Measurements from ENCODE around the gene LPA. TPM values are rescaled to one million over a fixed set of nuclear protein-coding genes. Genes with fewer than 3 reads are reported as not detected.
"Not testable (repeated sequence)": the region's sequence is repeated elsewhere in the genome, so short reads cannot be mapped to it uniquely, and the experiment has no call there.

Gene LPA
- total and polyA plus RNA-seq, 10 donors, result not detected

DNA sequence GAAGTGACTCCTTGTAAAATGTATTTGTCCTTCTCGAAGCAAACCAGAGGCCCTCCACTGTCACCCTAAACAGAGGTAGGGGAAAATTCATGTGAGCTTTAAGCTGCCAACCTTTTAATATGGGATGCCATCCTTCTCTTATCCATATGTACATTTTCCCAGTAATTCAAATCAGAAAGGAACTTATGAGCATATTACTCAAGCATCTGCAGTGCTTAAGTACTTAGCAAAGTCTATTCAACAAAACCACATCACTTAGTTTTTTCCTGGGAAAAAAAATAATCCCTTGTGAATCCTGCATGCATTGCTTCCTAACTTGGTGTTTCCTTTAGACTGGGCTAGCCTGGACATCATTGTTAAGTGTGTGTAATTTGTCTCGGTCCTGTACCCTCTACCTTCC, 132.2 kb downstream of the LPA start:
- H3K9me3 ChIP-seq, result peaks cover 0 to 6% (median 0%) of the 10 kb centered on the region in 8 donors
- intact Hi-C loops (cut with DNase I; ENCODE audit: low total_unique reads), result loop anchor here (10.0 kb wide), 1 partner anchor 397 kb away; no protein-coding TSS in a partner anchor
- 64 to 89% (median 67%) methylated on average over 2 of the region's 2 CpGs for WGBS, 5 donors

DNA sequence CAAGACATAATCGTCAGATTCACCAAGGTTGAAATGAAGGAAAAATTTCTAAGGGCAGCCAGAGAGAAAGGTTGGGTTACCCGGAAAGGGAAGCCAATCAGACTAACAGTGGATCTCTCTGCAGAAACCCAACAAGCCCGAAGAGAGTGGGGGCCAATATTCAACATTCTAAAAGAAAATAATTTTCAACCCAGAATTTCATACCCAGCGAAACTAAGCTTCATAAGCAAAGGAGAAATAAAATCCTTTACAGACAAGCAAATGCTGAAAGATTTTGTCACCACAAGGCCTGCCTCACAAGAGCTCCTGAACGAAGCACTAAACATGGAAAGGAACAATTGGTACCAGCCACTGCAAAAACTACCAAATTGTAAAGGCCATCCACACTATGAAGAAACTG, 134.6 kb downstream of the LPA start:
- H3K36me3 ChIP-seq; H3K4me3 ChIP-seq; H3K9me3 ChIP-seq; intact Hi-C loops (cut with DNase I; ENCODE audit: low total_unique reads); H3K4me1 ChIP-seq; DNase-seq; H3K27ac ChIP-seq: not testable (repeated sequence)
- peaks cover 0 to 12% (median 0%) of the 10 kb centered on the region in 7 donors for H3K27me3 ChIP-seq (replicated peaks in 1 of 7)
- 82 to 90% (median 83%) methylated on average over 5 of the region's 5 CpGs for WGBS, 5 donors

More for the DNA sequence above, 132.2 kb downstream of the LPA start:
- H3K27me3 ChIP-seq (replicated peaks in 1 of 7), result peaks cover 0 to 12% (median 0%) of the 10 kb centered on the region in 7 donors
- TF ChIP-seq POLR2A (IDR thresholded peaks at IDR 0.05) (no peak), CTCF (IDR thresholded peaks at IDR 0.05 in 8 of 11, conservative IDR thresholded peaks at IDR 0.05 in 3 of 11) (no peak), POLR2AphosphoS5 (IDR thresholded peaks at IDR 0.05) (no peak)
- H3K27ac ChIP-seq, result no peak overlapping the region
- H3K4me3 ChIP-seq, result no peak overlapping the region
- DNase-seq, result no peak
- peaks cover 0 to 7% (median 5%) of the 10 kb centered on the region in 6 donors for H3K4me1 ChIP-seq
- no peaks in the 10 kb centered on the region for H3K36me3 ChIP-seq

DNA sequence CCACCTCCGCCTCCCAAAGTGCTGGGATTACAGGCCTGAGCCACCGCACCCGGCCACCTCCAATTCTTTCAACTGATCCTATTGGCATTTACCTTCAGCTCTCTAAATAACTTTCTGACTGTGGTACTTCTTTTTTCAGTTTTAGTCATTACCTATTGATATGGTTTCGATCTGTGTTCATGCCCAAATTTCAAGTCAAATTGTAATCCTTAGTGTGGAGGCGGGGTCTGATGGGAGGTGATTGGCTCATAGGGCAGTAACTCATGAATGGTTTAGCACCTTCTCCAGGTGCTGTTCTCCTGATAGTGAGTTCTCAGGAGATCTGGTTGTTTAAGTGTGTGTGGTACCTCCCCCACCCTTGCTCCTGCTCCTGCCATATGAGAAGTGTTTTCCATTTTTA, 140.9 kb downstream of the LPA start:
- DNase-seq, result no peak
- intact Hi-C loops (cut with DNase I; ENCODE audit: low total_unique reads), result no loop called here
- H3K36me3 ChIP-seq, result no peaks in the 10 kb centered on the region
- H3K4me1 ChIP-seq, result peaks cover 5 to 23% (median 13%) of the 10 kb centered on the region in 6 donors
- no peak overlapping the region for H3K4me3 ChIP-seq
- WGBS, 5 donors, result 79 to 90% (median 85%) methylated on average over 5 of the region's 5 CpGs
- peaks cover 0 to 12% (median 0%) of the 10 kb centered on the region in 7 donors for H3K27me3 ChIP-seq (replicated peaks in 1 of 7)
- TF ChIP-seq CTCF (IDR thresholded peaks at IDR 0.05 in 8 of 11, conservative IDR thresholded peaks at IDR 0.05 in 3 of 11), result no peak
- no peak for TF ChIP-seq POLR2AphosphoS5 (IDR thresholded peaks at IDR 0.05)
- TF ChIP-seq POLR2A (IDR thresholded peaks at IDR 0.05), result no peak
- no peak overlapping the region for H3K27ac ChIP-seq
- H3K9me3 ChIP-seq, result no peaks in the 10 kb centered on the region

GRCh38 chr6:160520043-160520904, 143.8 kb downstream of the LPA start:
- intact Hi-C loops (cut with DNase I; ENCODE audit: low total_unique reads), result no loop called here
- H3K4me1 ChIP-seq, result peaks cover 5 to 23% (median 13%) of the 10 kb centered on the region in 6 donors
- DNase-seq, result peak; percentile 93
- H3K4me3 ChIP-seq, result peak overlapping the region; percentile 54 to 79 (median 67)
- H3K27ac ChIP-seq, result peak overlapping the region; percentile 78 to 91 (median 86)
- peaks cover 0 to 9% (median 0%) of the 10 kb centered on the region in 7 donors for H3K27me3 ChIP-seq (replicated peaks in 1 of 7)
- 0 to 2% (median 1%) methylated on average over 41 to 73 of the region's 73 CpGs for WGBS, 5 donors
- H3K36me3 ChIP-seq, result no peaks in the 10 kb centered on the region
- H3K9me3 ChIP-seq, result no peaks in the 10 kb centered on the region
- TF ChIP-seq POLR2AphosphoS5 (IDR thresholded peaks at IDR 0.05) (peak; percentile 30 to 73 (median 60)), CTCF (IDR thresholded peaks at IDR 0.05 in 8 of 11, conservative IDR thresholded peaks at IDR 0.05 in 3 of 11) (peak in 8 of 11 experiments; percentile 2 to 89 (median 32)), POLR2A (IDR thresholded peaks at IDR 0.05) (peak in 1 of 3 donors; percentile 2)
